ENCODE measurements around the gene TMEM214.
"Not testable (repeated sequence)": the region's sequence is repeated elsewhere in the genome, so short reads cannot be mapped to it uniquely, and the experiment has no call there.

The TMEM214 gene

GRCh38 chr2:27069961-27070618, 37.3 kb downstream of the TMEM214 start:
- no peak for DNase-seq (ENCODE audit: low read depth in 2 of 2)

GRCh38 chr2:27070653-27071276, 38.0 kb downstream of the TMEM214 start:
- no peak for DNase-seq (ENCODE audit: low read depth in 2 of 2)

GRCh38 chr2:27071277-27071989, 38.7 kb downstream of the TMEM214 start, which contains the start of gene OST4:
TSS of gene OST4 (minus strand) at chr2:27071654.
- DNase-seq (ENCODE audit: low read depth in 2 of 2): peak; percentile 87 to 91

- DNase-seq (ENCODE audit: low read depth in 2 of 2): peak; percentile 28 to 29
Observed at GRCh38 chr2:27071990-27072830, 39.4 kb downstream of the TMEM214 start.

- no peak for DNase-seq (ENCODE audit: low read depth in 2 of 2)
Observed at GRCh38 chr2:27072920-27073319, 40.2 kb downstream of the TMEM214 start.

- DNase-seq (ENCODE audit: low read depth in 2 of 2): no peak
Observed at GRCh38 chr2:27073782-27074181, 41.0 kb downstream of the TMEM214 start.

GRCh38 chr2:27074738-27075565, 42.2 kb downstream of the TMEM214 start:
- peak in 1 of 2 donors; percentile 21 for DNase-seq (ENCODE audit: low read depth in 2 of 2)

- not testable (repeated sequence) for DNase-seq (ENCODE audit: low read depth in 2 of 2)
Observed at GRCh38 chr2:27075566-27075871, 42.8 kb downstream of the TMEM214 start.

GRCh38 chr2:27076323-27076722, 43.6 kb downstream of the TMEM214 start:
- no peak for DNase-seq (ENCODE audit: low read depth in 2 of 2)

- no peak for DNase-seq (ENCODE audit: low read depth in 2 of 2)
Observed at GRCh38 chr2:27077231-27077630, 44.5 kb downstream of the TMEM214 start.

- no peak for DNase-seq (ENCODE audit: low read depth in 2 of 2)
Observed at GRCh38 chr2:27078267-27079194, 45.8 kb downstream of the TMEM214 start, which contains the start of gene EMILIN1. TSS of gene EMILIN1 (plus strand) at chr2:27078615. CDS start at chr2:27079066, 451 bp downstream.

GRCh38 chr2:27079233-27080139, 46.7 kb downstream of the TMEM214 start:
- DNase-seq (ENCODE audit: low read depth in 2 of 2): no peak

GRCh38 chr2:27080140-27080469, 47.3 kb downstream of the TMEM214 start:
- DNase-seq (ENCODE audit: low read depth in 2 of 2): no peak

GRCh38 chr2:27080603-27080936, 47.8 kb downstream of the TMEM214 start:
- DNase-seq (ENCODE audit: low read depth in 2 of 2): no peak

- no peak for DNase-seq (ENCODE audit: low read depth in 2 of 2)
Observed at GRCh38 chr2:27081984-27082772, 49.4 kb downstream of the TMEM214 start.

GRCh38 chr2:27082773-27083409, 50.1 kb downstream of the TMEM214 start:
- DNase-seq (ENCODE audit: low read depth in 2 of 2): no peak

- DNase-seq (ENCODE audit: low read depth in 2 of 2): no peak
Observed at GRCh38 chr2:27083410-27084296, 50.9 kb downstream of the TMEM214 start.
